Measurements from ENCODE around the gene MED26.
A peak's percentile ranks its signal among the peaks of the same experiment; 100 is the strongest.

MED26 gene

DNA sequence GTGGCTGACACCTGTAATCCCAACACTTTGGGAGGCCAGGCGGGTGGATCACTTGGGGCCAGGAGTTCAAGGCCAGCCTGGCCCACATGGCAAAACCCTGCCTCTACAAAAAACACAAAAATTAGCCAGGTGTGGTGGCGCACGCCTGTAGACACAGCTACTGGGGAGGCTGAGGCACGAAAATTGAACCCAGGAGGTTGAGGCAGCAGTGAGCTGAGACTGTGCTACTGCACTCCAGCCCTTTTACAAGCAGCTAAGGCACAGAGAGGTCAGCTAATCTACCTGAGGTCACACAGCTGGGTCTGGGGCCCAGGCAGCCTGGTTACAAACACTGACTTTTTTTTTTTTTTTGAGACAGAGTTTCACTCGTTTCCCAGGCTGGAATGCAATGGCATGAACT lies 27.2 kb downstream of the MED26 start:
- CTCF ChIA-PET = interaction anchor here (1.1 to 1.7 kb wide), 3 partner anchors 9 to 13 kb away, joined by 3 to 6 read pairs (median 3); no protein-coding TSS in a partner anchor
- WGBS (ENCODE audit: insufficient coverage) = 100% methylated on average over 3 of the region's 5 CpGs
- no peak overlapping the region for H3K4me3 ChIP-seq (ENCODE audit: control insufficient read depth in 1 of 7, extremely low read depth in 1 of 7, insufficient read depth in 4 of 7, low read depth in 2 of 7, low read length in 6 of 7)
- POLR2A ChIA-PET = no interaction called here
- no peaks in the 10 kb centered on the region for H3K9me3 ChIP-seq (ENCODE audit: control extremely low read depth in 1 of 5, control insufficient read depth in 4 of 5, insufficient read depth in 2 of 5, low read depth in 1 of 5, low read length in 4 of 5)
- no peak for DNase-seq
- H3K27ac ChIP-seq (ENCODE audit: insufficient read depth in 1 of 2, low read depth in 1 of 2, low read length in 2 of 2, poor library complexity in 1 of 2, severe bottlenecking in 2 of 2) = no peak overlapping the region
- peaks cover 0 to 13% (median 0%) of the 10 kb centered on the region in 4 experiments for H3K4me1 ChIP-seq (ENCODE audit: control extremely low read depth in 1 of 4, control insufficient read depth in 4 of 4, insufficient read depth in 4 of 4, low read length in 3 of 4)
- peaks cover 0 to 6% (median 0%) of the 10 kb centered on the region in 4 experiments for H3K36me3 ChIP-seq (ENCODE audit: control insufficient read depth in 4 of 4, insufficient read depth in 4 of 4, low read length in 3 of 4)
- no peaks in the 10 kb centered on the region for H3K27me3 ChIP-seq (replicated peaks in 2 of 5; ENCODE audit: control insufficient read depth in 4 of 5, insufficient read depth in 5 of 5, low read length in 4 of 5)

DNA sequence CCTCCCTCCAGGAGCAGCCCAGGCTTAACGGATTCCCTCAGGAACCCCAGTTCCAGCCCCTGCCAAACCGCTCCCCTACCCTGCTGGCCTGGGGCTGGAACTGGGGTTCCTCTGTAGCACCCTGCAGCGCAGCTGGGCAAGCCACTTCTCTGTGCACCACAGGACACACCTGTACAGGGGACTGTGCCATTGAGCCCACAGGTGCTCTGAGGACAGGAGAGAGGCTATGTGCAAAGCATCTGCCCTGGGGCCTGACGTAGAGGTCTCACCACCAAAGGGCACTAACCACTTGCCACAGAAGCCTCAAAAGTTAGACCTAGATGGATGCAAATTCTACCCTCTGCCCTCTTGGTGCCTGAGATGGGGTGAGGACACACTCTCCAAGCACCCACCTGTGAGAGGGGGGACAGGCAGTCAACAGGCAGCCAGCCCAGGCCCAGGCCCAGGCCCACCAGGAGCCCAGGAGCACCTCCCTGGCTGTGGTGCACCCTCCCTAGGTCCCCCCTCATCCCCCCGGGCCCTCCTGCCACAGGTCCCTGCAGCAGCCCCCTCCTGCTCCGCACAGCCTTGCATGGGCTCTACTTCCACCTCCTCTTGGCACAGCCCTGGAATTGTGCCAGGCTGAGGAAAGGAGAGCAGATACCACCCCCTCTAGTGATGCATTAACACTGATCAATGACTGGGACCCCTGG lies 28.2 kb downstream of the MED26 start:
- peaks cover 0 to 18% (median 7%) of the 10 kb centered on the region in 4 experiments for H3K4me1 ChIP-seq (ENCODE audit: control extremely low read depth in 1 of 4, control insufficient read depth in 4 of 4, insufficient read depth in 4 of 4, low read length in 3 of 4)
- H3K9me3 ChIP-seq (ENCODE audit: control extremely low read depth in 1 of 5, control insufficient read depth in 4 of 5, insufficient read depth in 2 of 5, low read depth in 1 of 5, low read length in 4 of 5) = no peaks in the 10 kb centered on the region
- H3K27ac ChIP-seq (ENCODE audit: insufficient read depth in 1 of 2, low read depth in 1 of 2, low read length in 2 of 2, poor library complexity in 1 of 2, severe bottlenecking in 2 of 2) = no peak overlapping the region
- H3K36me3 ChIP-seq (ENCODE audit: control insufficient read depth in 4 of 4, insufficient read depth in 4 of 4, low read length in 3 of 4) = peaks cover 0 to 5% (median 0%) of the 10 kb centered on the region in 4 experiments
- ChIA-PET POLR2A (no interaction called here), CTCF (interaction anchor here (0.6 to 1.7 kb wide), 2 partner anchors 9 to 12 kb away, joined by 3 to 6 read pairs; no protein-coding TSS in a partner anchor)
- 81% methylated on average over 4 of the region's 6 CpGs for WGBS (ENCODE audit: insufficient coverage)
- no peak for DNase-seq
- H3K27me3 ChIP-seq (replicated peaks in 2 of 5; ENCODE audit: control insufficient read depth in 4 of 5, insufficient read depth in 5 of 5, low read length in 4 of 5) = no peaks in the 10 kb centered on the region
- no peak overlapping the region for H3K4me3 ChIP-seq (ENCODE audit: control insufficient read depth in 1 of 7, extremely low read depth in 1 of 7, insufficient read depth in 4 of 7, low read depth in 2 of 7, low read length in 6 of 7)

DNA sequence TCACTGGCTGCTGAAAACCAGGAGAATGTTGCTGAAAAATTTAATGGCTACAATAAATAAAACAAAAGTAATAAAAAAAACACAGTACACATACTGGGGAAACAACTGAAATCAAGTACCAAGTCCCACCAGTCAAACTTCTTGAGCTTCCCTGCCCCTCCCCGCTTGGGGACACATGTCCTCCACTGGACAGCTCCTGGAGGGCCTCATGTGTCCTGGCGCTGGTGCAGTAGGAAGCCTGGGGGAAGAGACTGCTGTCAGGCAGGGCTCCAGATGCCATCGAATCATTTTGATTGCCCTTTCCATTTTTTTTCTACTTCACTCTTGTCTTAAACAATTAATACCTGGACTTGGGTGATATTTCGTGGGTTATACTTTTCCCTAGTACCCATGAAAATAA lies 29.2 kb downstream of the MED26 start:
- H3K9me3 ChIP-seq (ENCODE audit: control extremely low read depth in 1 of 5, control insufficient read depth in 4 of 5, insufficient read depth in 2 of 5, low read depth in 1 of 5, low read length in 4 of 5) = no peaks in the 10 kb centered on the region
- H3K4me1 ChIP-seq (ENCODE audit: control extremely low read depth in 1 of 4, control insufficient read depth in 4 of 4, insufficient read depth in 4 of 4, low read length in 3 of 4) = peaks cover 2 to 25% (median 16%) of the 10 kb centered on the region in 4 experiments
- DNase-seq = no peak
- ChIA-PET CTCF (no interaction called here), POLR2A (no interaction called here)
- H3K27me3 ChIP-seq (replicated peaks in 2 of 5; ENCODE audit: control insufficient read depth in 4 of 5, insufficient read depth in 5 of 5, low read length in 4 of 5) = no peaks in the 10 kb centered on the region
- H3K4me3 ChIP-seq (ENCODE audit: control insufficient read depth in 1 of 7, extremely low read depth in 1 of 7, insufficient read depth in 4 of 7, low read depth in 2 of 7, low read length in 6 of 7) = no peak overlapping the region
- 92% methylated on average over 3 of the region's 4 CpGs for WGBS (ENCODE audit: insufficient coverage)
- H3K36me3 ChIP-seq (ENCODE audit: control insufficient read depth in 4 of 4, insufficient read depth in 4 of 4, low read length in 3 of 4) = peaks cover 0 to 5% (median 0%) of the 10 kb centered on the region in 4 experiments
- no peak overlapping the region for H3K27ac ChIP-seq (ENCODE audit: insufficient read depth in 1 of 2, low read depth in 1 of 2, low read length in 2 of 2, poor library complexity in 1 of 2, severe bottlenecking in 2 of 2)

GRCh38 chr19:16596399-16596798 lies 31.6 kb downstream of the MED26 start:
- WGBS (ENCODE audit: insufficient coverage) = 96% methylated on average over 7 of the region's 9 CpGs
- CTCF ChIA-PET = no interaction called here
- H3K9me3 ChIP-seq (ENCODE audit: control extremely low read depth in 1 of 5, control insufficient read depth in 4 of 5, insufficient read depth in 2 of 5, low read depth in 1 of 5, low read length in 4 of 5) = no peaks in the 10 kb centered on the region
- no peak overlapping the region for H3K27ac ChIP-seq (ENCODE audit: insufficient read depth in 1 of 2, low read depth in 1 of 2, low read length in 2 of 2, poor library complexity in 1 of 2, severe bottlenecking in 2 of 2)
- POLR2A ChIA-PET = no interaction called here
- peaks cover 0 to 5% (median 0%) of the 10 kb centered on the region in 4 experiments for H3K36me3 ChIP-seq (ENCODE audit: control insufficient read depth in 4 of 4, insufficient read depth in 4 of 4, low read length in 3 of 4)
- peaks cover 5 to 45% (median 31%) of the 10 kb centered on the region in 4 experiments for H3K4me1 ChIP-seq (ENCODE audit: control extremely low read depth in 1 of 4, control insufficient read depth in 4 of 4, insufficient read depth in 4 of 4, low read length in 3 of 4)
- H3K27me3 ChIP-seq (replicated peaks in 2 of 5; ENCODE audit: control insufficient read depth in 4 of 5, insufficient read depth in 5 of 5, low read length in 4 of 5) = no peaks in the 10 kb centered on the region
- no peak for DNase-seq
- H3K4me3 ChIP-seq (ENCODE audit: control insufficient read depth in 1 of 7, extremely low read depth in 1 of 7, insufficient read depth in 4 of 7, low read depth in 2 of 7, low read length in 6 of 7) = no peak overlapping the region

DNA sequence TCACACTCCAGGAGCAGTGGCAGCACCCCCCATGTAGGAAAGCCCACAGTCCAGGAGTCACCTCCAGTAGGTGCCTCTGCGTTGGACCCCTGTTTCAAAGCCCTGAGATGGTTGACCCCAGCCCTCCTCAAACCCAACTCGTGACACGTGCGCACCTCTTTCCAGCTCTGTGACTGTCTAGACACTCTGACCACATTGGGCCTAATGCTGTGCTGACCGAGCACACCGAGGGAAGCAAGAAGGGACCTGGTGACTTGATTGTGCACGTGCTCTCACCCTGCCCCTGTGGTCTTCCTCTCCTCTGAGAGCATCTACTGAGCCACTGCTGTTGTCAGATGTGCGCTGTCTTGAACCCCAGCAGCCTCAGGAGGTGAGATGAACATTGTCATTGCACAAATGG lies 32.9 kb downstream of the MED26 start:
- CTCF ChIA-PET = interaction anchor here (0.9 kb wide), 1 partner anchor 13 kb away, joined by 3 read pairs; no protein-coding TSS in a partner anchor
- no peak for DNase-seq
- no peaks in the 10 kb centered on the region for H3K27me3 ChIP-seq (replicated peaks in 2 of 5; ENCODE audit: control insufficient read depth in 4 of 5, insufficient read depth in 5 of 5, low read length in 4 of 5)
- no peak overlapping the region for H3K27ac ChIP-seq (ENCODE audit: insufficient read depth in 1 of 2, low read depth in 1 of 2, low read length in 2 of 2, poor library complexity in 1 of 2, severe bottlenecking in 2 of 2)
- peaks cover 5 to 54% (median 32%) of the 10 kb centered on the region in 4 experiments for H3K4me1 ChIP-seq (ENCODE audit: control extremely low read depth in 1 of 4, control insufficient read depth in 4 of 4, insufficient read depth in 4 of 4, low read length in 3 of 4)
- WGBS (ENCODE audit: insufficient coverage) = 96% methylated on average over 8 of the region's 8 CpGs
- peak overlapping the region in 1 of 7 experiments; percentile 0 for H3K4me3 ChIP-seq (ENCODE audit: control insufficient read depth in 1 of 7, extremely low read depth in 1 of 7, insufficient read depth in 4 of 7, low read depth in 2 of 7, low read length in 6 of 7)
- peaks cover 0 to 5% (median 0%) of the 10 kb centered on the region in 4 experiments for H3K36me3 ChIP-seq (ENCODE audit: control insufficient read depth in 4 of 4, insufficient read depth in 4 of 4, low read length in 3 of 4)
- POLR2A ChIA-PET = no interaction called here
- no peaks in the 10 kb centered on the region for H3K9me3 ChIP-seq (ENCODE audit: control extremely low read depth in 1 of 5, control insufficient read depth in 4 of 5, insufficient read depth in 2 of 5, low read depth in 1 of 5, low read length in 4 of 5)

- no peaks in the 10 kb centered on the region for H3K27me3 ChIP-seq (replicated peaks in 2 of 5; ENCODE audit: control insufficient read depth in 4 of 5, insufficient read depth in 5 of 5, low read length in 4 of 5)
- POLR2A ChIA-PET = interaction anchor here (0.6 kb wide), 1 partner anchor 34 kb away, joined by 4 read pairs; no protein-coding TSS in a partner anchor
- DNase-seq = peak in 2 of 3 donors; percentile 67 to 70
- H3K36me3 ChIP-seq (ENCODE audit: control insufficient read depth in 4 of 4, insufficient read depth in 4 of 4, low read length in 3 of 4) = peaks cover 0 to 5% (median 0%) of the 10 kb centered on the region in 4 experiments
- H3K27ac ChIP-seq (ENCODE audit: insufficient read depth in 1 of 2, low read depth in 1 of 2, low read length in 2 of 2, poor library complexity in 1 of 2, severe bottlenecking in 2 of 2) = no peak overlapping the region
- peaks cover 5 to 58% (median 34%) of the 10 kb centered on the region in 4 experiments for H3K4me1 ChIP-seq (ENCODE audit: control extremely low read depth in 1 of 4, control insufficient read depth in 4 of 4, insufficient read depth in 4 of 4, low read length in 3 of 4)
- CTCF ChIA-PET = interaction anchor here (1.5 to 1.6 kb wide), 2 partner anchors 10 to 30 kb away, joined by 3 read pairs; no protein-coding TSS in a partner anchor
- H3K9me3 ChIP-seq (ENCODE audit: control extremely low read depth in 1 of 5, control insufficient read depth in 4 of 5, insufficient read depth in 2 of 5, low read depth in 1 of 5, low read length in 4 of 5) = no peaks in the 10 kb centered on the region
- WGBS (ENCODE audit: insufficient coverage) = 4% methylated on average over 5 of the region's 5 CpGs
- H3K4me3 ChIP-seq (ENCODE audit: control insufficient read depth in 1 of 7, extremely low read depth in 1 of 7, insufficient read depth in 4 of 7, low read depth in 2 of 7, low read length in 6 of 7) = peak overlapping the region in 3 of 7 experiments; percentile 0 to 51 (median 47)
Observed at GRCh38 chr19:16594681-16595091, 33.3 kb downstream of the MED26 start.

DNA sequence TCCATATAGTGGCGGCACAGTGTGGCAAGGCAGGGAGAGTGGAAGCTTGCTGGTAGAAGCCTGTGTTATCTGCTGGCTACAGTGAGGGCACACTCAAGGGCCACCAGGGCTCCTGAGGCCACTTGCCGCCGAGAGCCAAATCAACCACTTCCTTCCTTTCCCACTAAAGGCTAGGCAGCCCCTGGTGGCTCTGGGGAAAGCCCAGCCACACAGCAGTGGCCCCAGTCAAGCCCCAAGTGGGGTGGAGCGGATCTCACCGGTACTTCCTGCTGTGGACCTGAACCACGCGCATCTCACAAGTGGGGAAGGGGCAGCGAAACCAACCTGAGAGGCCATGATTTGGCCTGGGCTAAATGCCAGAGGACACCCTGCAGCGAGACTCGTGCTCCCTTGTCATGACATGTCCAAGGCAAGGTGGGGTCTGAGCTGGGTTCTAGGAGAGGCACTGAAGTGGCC lies 33.8 kb downstream of the MED26 start:
- Histone ChIP-seq H3K36me3 (ENCODE audit: control insufficient read depth in 4 of 4, insufficient read depth in 4 of 4, low read length in 3 of 4) (peaks cover 0 to 5% (median 0%) of the 10 kb centered on the region in 4 experiments), H3K4me1 (ENCODE audit: control extremely low read depth in 1 of 4, control insufficient read depth in 4 of 4, insufficient read depth in 4 of 4, low read length in 3 of 4) (peaks cover 5 to 63% (median 37%) of the 10 kb centered on the region in 4 experiments), H3K27me3 (replicated peaks in 2 of 5; ENCODE audit: control insufficient read depth in 4 of 5, insufficient read depth in 5 of 5, low read length in 4 of 5) (no peaks in the 10 kb centered on the region), H3K9me3 (ENCODE audit: control extremely low read depth in 1 of 5, control insufficient read depth in 4 of 5, insufficient read depth in 2 of 5, low read depth in 1 of 5, low read length in 4 of 5) (no peaks in the 10 kb centered on the region), H3K27ac (ENCODE audit: insufficient read depth in 1 of 2, low read depth in 1 of 2, low read length in 2 of 2, poor library complexity in 1 of 2, severe bottlenecking in 2 of 2) (no peak overlapping the region), H3K4me3 (ENCODE audit: control insufficient read depth in 1 of 7, extremely low read depth in 1 of 7, insufficient read depth in 4 of 7, low read depth in 2 of 7, low read length in 6 of 7) (peak overlapping the region in 4 of 7 experiments; percentile 5 to 51 (median 42))
- peak; percentile 66 to 93 (median 90) for DNase-seq
- CTCF ChIA-PET = interaction anchor here (1.0 to 1.6 kb wide), 4 partner anchors 10 to 56 kb away, joined by 3 to 4 read pairs (median 3); no protein-coding TSS in a partner anchor
- 0% methylated on average over 7 of the region's 10 CpGs for WGBS (ENCODE audit: insufficient coverage)
- POLR2A ChIA-PET = interaction anchor here (0.6 to 1.2 kb wide), 2 partner anchors 33 kb away, joined by 4 read pairs; partner anchors contain the start of gene MED26
